ENCODE measurements around the gene EEF2KMT. TPM values are rescaled to one million over a fixed set of nuclear protein-coding genes. Genes with fewer than 3 reads are reported as not detected.

Gene EEF2KMT
- polyA plus RNA-seq, 1 donor (not counting 4 experiments of a cell fraction or from before 2014, with no cell fraction given): 7.6 TPM

DNA sequence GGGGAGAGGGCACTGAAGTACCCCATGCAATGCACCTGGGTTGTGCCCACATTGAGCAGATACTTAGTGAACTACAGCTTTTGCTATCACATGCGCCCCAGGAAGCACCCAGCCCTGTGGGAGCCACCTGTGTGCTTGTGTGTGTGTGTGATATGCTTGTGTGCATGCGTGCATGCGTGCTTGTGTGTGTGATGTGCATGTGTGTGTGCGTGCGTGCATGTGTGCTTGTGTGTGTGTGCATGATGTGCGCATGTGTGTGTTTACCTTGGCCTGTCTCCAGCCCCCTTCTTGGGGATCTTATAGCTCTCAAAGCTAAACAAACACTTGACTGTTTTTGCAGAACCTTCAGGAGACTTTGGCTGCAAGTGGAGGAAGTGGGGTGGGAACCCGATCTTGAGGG is 32.7 kb downstream of the EEF2KMT start:
- dilution Hi-C loops (cut with MboI; ENCODE audit: extremely low pct_ligation_motif_present, low sequenced_read_pairs): no loop called here
- DNase-seq (ENCODE audit: low read depth, low spot score): no peak

GRCh38 chr16:5062790-5063765 is 34.5 kb downstream of the EEF2KMT start:
- DNase-seq (ENCODE audit: low read depth, low spot score): no peak
- Histone ChIP-seq H3K79me2 (ENCODE audit: control insufficient read depth, insufficient read depth, low read length) (no peaks in the 10 kb centered on the region), H3K27ac (ENCODE audit: control insufficient read depth, insufficient read depth, low read length) (no peak overlapping the region), H3K27me3 (ENCODE audit: control insufficient read depth, extremely low read depth, insufficient read depth, low read length) (peaks cover 5% of the 10 kb centered on the region), H3K9me3 (ENCODE audit: control insufficient read depth, low read depth, low read length) (no peaks in the 10 kb centered on the region), H2AFZ (ENCODE audit: control insufficient read depth, low read length) (no peak overlapping the region), H3K4me2 (ENCODE audit: control insufficient read depth, extremely low read depth, insufficient read depth, low read depth, low read length) (no peak overlapping the region), H4K20me1 (ENCODE audit: control insufficient read depth, extremely low read depth, insufficient read depth, low read length) (no peaks in the 10 kb centered on the region), H3K9ac (ENCODE audit: control insufficient read depth, extremely low read depth, insufficient read depth, low read length) (no peak overlapping the region), H3K4me1 (ENCODE audit: control insufficient read depth, extremely low read depth, insufficient read depth, low read length) (no peaks in the 10 kb centered on the region), H3K36me3 (ENCODE audit: control insufficient read depth in 2 of 2, extremely low read depth in 1 of 2, insufficient read depth in 2 of 2, low read length in 2 of 2) (no peaks in the 10 kb centered on the region), H3K9me1 (ENCODE audit: control insufficient read depth, extremely low read depth, insufficient read depth, low read length) (no peaks in the 10 kb centered on the region), H3K4me3 (ENCODE audit: control insufficient read depth in 2 of 3, extremely low read depth in 1 of 3, insufficient read depth in 2 of 3, low read depth in 1 of 3, low read length in 3 of 3) (no peak overlapping the region)
- TF ChIP-seq, protein P1, sequence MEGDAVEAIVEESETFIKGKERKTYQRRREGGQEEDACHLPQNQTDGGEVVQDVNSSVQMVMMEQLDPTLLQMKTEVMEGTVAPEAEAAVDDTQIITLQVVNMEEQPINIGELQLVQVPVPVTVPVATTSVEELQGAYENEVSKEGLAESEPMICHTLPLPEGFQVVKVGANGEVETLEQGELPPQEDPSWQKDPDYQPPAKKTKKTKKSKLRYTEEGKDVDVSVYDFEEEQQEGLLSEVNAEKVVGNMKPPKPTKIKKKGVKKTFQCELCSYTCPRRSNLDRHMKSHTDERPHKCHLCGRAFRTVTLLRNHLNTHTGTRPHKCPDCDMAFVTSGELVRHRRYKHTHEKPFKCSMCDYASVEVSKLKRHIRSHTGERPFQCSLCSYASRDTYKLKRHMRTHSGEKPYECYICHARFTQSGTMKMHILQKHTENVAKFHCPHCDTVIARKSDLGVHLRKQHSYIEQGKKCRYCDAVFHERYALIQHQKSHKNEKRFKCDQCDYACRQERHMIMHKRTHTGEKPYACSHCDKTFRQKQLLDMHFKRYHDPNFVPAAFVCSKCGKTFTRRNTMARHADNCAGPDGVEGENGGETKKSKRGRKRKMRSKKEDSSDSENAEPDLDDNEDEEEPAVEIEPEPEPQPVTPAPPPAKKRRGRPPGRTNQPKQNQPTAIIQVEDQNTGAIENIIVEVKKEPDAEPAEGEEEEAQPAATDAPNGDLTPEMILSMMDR (optimal IDR thresholded peaks at IDR 0.05 in 1 of 3, IDR thresholded peaks at IDR 0.05 in 1 of 3, conservative IDR thresholded peaks at IDR 0.05 in 1 of 3; ENCODE audit: extremely low read depth in 1 of 3, insufficient read depth in 2 of 3, low read length in 3 of 3): no peak
- no peak for TF ChIP-seq EZH2 (IDR thresholded peaks at IDR 0.05; ENCODE audit: low read length)
- no peak for FAIRE-seq
- dilution Hi-C loops (cut with MboI; ENCODE audit: extremely low pct_ligation_motif_present, low sequenced_read_pairs): no loop called here

More for the DNA sequence above, 32.7 kb downstream of the EEF2KMT start:
- H2AFZ ChIP-seq (ENCODE audit: control insufficient read depth, low read length): no peak overlapping the region
- H3K27ac ChIP-seq (ENCODE audit: control insufficient read depth, insufficient read depth, low read length): no peak overlapping the region
- H3K36me3 ChIP-seq (ENCODE audit: control insufficient read depth in 2 of 2, extremely low read depth in 1 of 2, insufficient read depth in 2 of 2, low read length in 2 of 2): no peaks in the 10 kb centered on the region
- H4K20me1 ChIP-seq (ENCODE audit: control insufficient read depth, extremely low read depth, insufficient read depth, low read length): no peaks in the 10 kb centered on the region
- no peak overlapping the region for H3K4me3 ChIP-seq (ENCODE audit: control insufficient read depth in 2 of 3, extremely low read depth in 1 of 3, insufficient read depth in 2 of 3, low read depth in 1 of 3, low read length in 3 of 3)
- H3K9me3 ChIP-seq (ENCODE audit: control insufficient read depth, low read depth, low read length): no peaks in the 10 kb centered on the region
- H3K4me2 ChIP-seq (ENCODE audit: control insufficient read depth, extremely low read depth, insufficient read depth, low read depth, low read length): no peak overlapping the region
- TF ChIP-seq, protein P1 (optimal IDR thresholded peaks at IDR 0.05 in 1 of 3, IDR thresholded peaks at IDR 0.05 in 1 of 3, conservative IDR thresholded peaks at IDR 0.05 in 1 of 3; ENCODE audit: extremely low read depth in 1 of 3, insufficient read depth in 2 of 3, low read length in 3 of 3): no peak
- no peak for TF ChIP-seq EZH2 (IDR thresholded peaks at IDR 0.05; ENCODE audit: low read length)
- FAIRE-seq: no peak
- H3K79me2 ChIP-seq (ENCODE audit: control insufficient read depth, insufficient read depth, low read length): no peaks in the 10 kb centered on the region
- no peak overlapping the region for H3K9ac ChIP-seq (ENCODE audit: control insufficient read depth, extremely low read depth, insufficient read depth, low read length)
- H3K27me3 ChIP-seq (ENCODE audit: control insufficient read depth, extremely low read depth, insufficient read depth, low read length): peaks cover 5% of the 10 kb centered on the region
- H3K9me1 ChIP-seq (ENCODE audit: control insufficient read depth, extremely low read depth, insufficient read depth, low read length): no peaks in the 10 kb centered on the region
- no peaks in the 10 kb centered on the region for H3K4me1 ChIP-seq (ENCODE audit: control insufficient read depth, extremely low read depth, insufficient read depth, low read length)
